Ishikawa (cell line): ENCODE data around the gene KCNG2.

Experiments used
- FOXM1 ChIP-seq: IDR thresholded peaks from 2 replicates; pipeline ENCODE4 v1.6.1; 2012; ENCODE audit warnings: low read depth, borderline replicate concordance
- MAX ChIP-seq: IDR thresholded peaks from 2 replicates; pipeline ENCODE4 v1.6.1; 2012
- NFIC ChIP-seq: IDR thresholded peaks from 2 replicates; pipeline ENCODE4 v1.6.1; 2012
- REST ChIP-seq: IDR thresholded peaks from 2 replicates; pipeline ENCODE4 v1.6.1; 2012; ENCODE audit warnings: low read depth, mild to moderate bottlenecking
- TAF1 ChIP-seq: IDR thresholded peaks from 2 replicates; pipeline ENCODE4 v1.6.1; 2012; ENCODE audit warnings: low read depth, mild to moderate bottlenecking

- no peak for TF ChIP-seq NFIC
- TF ChIP-seq REST, result no peak
- TF ChIP-seq TAF1, result no peak
- TF ChIP-seq FOXM1, result no peak
- TF ChIP-seq MAX, result no peak
Observed at GRCh38 chr18:79884294-79884962, 86.7 kb downstream of the KCNG2 start.
